HG02981 (cell line): ENCODE results near the gene RNF152.

Source experiments
- ATAC-seq: cut with Tn5 transposase; IDR thresholded peaks from one replicate; pipeline ENCODE4 v1.9.1; 2021; ENCODE audit warnings: mild to moderate bottlenecking, moderate library complexity; ENCODE audit not compliant: unreplicated experiment

RNF152 gene

DNA sequence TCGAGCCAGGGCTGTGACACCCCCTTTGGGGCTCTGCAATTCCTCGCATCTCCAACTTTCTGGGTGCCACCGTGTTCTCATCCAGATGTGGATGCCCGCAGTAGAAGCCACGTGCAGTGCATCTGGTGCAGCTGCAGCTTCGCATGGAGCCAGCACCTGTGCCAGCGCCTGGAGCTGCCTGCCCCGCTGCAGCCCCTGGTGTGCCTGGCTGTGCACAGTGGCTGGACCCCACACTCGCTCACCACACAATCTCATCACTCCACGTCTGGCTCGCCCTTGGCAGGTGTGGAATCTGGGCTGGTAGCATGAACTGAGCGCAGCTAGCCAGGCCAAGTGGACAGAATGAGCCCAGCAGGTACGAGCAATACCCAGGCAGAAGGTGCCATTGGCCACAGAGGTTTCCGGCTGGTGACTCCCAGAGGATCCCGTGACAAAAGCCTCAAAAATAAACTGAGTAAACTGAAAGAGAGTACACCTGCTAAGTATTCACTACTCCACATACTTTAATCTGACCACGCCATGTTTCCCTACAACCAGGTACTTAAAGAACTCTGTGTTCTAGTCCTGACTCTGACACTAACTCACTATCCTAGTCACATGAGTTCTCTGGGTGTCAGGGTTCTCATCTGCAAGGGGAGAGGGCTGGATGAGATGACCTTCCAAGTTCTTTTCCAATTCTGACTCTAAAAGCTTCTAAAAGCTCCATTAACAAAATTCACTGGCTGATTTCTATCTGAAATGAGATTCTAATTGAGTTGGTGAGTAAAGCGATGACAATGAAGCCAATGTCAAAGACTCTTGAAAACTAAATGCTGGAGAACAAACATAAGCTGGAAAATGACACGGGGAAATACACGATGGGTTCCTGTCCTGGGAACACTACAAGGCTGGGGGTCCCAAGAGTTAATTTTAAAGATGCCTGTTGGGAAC, 37.1 kb downstream of the RNF152 start:
- no peak for ATAC-seq

DNA sequence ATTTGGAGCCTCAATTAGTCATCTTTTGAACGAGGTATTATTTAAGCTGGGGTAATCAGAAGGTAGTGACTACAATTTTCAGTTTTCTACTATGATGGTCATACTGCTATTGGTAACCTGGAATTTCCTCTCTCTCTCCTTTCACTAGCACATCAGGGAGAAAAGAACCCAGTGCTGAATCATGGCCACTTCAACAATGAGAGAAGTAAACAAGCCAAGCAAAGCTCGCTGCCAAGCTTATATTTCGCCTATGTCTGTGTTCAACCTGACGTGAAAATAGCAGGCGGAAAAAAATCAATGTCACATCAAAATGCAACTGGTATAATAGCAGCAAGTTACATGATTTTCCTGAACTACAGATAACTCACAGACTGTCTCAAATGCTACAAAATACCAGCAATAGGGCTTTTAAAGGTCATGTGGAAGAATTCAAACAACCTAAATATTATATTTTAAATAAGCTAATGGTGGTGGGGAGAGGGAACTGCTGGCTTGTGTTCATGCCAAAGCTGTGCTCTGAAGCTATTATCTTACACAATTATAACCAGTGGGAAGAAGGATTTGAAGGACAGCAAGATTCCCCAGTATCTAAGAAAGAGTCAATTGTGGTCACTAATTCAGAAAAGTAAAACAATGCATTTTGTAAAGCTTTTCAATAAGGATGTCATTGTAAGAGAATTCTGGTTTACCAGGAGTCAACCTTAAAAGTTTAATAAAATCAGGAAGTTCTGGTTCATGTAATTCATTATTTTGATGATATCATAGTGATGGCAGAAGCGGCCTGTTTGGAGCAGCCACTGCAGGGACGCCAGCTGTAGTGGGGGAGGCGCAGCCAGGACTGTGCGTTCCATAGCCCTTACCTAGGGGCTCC, 38.0 kb downstream of the RNF152 start:
- ATAC-seq = no peak

DNA sequence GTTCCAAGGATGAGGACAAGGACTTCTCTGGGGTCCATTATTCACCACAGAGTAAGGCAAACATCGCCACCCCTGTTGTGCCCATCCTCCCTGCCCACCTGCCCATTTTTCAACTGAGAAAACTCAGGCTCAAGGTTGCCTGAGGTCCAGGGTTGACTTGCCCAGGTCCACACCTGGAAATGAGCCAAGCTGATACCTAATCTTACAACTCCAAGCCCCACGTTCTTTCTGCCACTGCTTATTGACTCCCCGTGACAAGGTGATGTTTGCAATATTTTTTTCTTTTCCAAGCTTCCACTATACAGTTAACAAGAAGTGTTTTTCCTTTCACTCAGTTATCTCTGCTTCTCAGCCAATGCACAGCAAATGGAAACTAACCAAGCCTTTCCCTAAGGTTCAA, 39.0 kb downstream of the RNF152 start:
- ATAC-seq = no peak

DNA sequence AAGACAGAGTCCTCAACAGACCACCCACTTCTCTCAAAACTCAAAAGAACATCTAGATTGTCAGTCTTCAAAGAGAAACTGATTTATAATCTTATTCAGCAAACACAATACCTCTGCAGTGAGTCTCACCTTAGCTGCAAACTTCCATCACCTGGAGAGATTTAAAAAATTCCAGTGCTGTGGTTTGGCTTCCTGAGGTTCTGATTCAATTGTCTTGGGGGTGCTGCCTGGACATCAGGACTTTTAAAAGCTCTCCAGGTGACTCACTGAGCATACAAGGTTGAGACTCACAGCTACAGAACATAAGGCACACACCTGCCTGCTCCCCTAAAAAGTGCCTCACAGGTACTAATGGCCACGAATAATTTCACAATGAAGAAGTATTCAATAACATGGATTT, 40.3 kb downstream of the RNF152 start:
- no peak for ATAC-seq

DNA sequence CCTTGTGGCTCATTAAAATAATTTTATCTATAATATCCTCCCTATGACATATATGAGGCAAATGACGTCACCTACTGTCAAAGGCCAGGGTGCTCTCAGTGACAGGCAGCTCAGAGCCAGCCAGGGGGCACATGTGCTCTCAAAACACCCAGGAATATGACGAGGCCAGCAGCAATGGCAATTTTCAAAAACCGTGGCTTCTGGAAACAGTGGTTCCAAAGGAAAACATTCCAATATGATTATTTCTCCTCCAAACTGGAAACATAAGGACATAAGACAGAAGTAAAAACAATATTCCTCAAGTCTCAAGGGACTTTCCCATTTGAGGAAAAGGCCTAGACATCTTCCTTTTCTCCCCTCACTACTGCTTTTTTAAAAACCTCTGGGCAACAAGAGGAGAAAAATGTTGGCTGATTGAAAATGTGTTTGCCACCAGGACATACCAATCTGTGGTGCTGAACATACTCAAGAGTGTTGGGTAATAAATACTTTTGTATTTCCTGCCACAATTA, 40.8 kb downstream of the RNF152 start:
- ATAC-seq = no peak

DNA sequence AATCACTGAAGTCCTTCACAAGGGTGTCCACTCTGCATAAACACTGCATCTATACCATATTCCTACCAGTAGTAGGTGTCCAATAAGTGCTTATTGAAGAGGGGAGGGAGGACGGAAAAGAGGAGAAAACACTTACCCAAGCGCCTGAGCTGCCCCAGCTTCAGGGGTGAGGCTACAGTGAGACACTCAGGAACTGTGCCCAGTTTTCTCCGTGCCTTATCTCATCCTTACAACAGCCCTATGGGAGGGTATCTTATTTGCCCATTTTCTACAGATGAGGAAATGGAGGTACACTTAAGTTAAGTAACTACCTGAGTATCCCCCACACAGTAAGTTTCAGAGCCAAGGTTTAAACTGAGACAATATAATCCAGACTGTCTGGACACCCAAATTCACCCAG, 41.5 kb downstream of the RNF152 start:
- ATAC-seq = no peak

DNA sequence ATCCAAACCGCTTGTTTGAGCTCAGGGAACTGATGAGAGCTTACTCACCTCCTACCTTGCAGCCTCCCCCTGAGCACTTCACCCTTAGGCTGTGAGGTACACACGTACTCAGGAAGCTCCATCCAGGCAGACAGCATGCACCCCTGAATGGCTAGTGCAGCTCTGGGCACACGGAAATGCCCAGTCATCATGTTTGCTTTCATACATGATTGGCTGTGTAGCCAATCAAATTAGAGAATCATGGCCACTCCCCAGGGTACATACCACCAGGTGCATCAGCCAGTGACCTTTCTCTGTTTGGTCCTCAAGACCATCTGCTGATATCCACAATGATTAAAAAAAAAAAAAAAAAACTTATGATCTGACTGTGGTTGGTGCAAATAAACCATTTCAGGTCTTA, 42.1 kb downstream of the RNF152 start:
- no peak for ATAC-seq

DNA sequence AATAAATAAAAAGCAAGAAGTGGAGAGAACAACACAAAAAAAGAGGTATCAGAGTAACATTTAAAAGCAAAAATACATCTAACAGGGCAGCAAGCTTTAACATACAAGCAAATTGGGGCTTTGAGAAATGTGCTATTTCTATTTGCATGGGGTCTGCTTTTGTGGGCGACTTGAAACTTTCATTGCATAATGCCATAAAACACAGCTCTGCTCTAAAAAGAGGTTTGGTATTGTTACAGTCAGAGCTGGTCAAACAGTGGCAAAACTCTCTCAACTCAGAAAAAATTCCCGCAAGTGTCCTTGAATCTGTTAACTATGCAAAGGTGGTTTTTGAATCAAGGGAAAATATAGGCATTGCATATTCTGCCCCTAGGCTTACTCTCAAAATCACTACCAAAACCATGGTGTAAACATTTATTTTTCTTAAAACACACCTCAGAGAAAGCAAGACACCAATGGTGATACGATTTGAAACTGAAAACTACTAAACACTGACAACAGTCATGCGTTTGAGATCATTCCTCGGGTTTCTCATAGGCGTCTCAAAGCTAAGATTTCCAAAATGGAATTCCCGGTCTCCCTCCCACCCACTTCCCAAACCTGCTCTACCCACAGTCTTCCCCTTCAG, 45.5 kb downstream of the RNF152 start:
- ATAC-seq = no peak

DNA sequence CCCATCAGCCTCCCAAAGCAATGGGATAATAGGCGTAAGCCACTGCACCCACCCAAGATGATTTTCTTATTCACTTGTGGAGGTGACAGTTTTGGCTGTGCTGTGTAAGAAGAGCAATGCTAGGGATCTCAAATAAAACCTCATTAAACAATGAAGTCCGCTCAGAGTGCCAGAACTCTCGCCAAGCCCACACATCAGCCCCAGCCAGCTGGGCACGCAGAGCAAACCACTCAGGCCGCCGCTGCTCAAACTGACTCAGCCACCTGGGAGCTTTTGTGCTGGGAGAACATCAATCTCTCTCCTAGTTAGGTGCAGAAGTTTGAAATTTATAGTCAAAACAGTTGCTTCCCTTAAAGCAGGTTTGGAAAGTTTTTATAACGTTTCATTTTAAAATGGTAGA, 47.6 kb downstream of the RNF152 start:
- ATAC-seq = no peak

DNA sequence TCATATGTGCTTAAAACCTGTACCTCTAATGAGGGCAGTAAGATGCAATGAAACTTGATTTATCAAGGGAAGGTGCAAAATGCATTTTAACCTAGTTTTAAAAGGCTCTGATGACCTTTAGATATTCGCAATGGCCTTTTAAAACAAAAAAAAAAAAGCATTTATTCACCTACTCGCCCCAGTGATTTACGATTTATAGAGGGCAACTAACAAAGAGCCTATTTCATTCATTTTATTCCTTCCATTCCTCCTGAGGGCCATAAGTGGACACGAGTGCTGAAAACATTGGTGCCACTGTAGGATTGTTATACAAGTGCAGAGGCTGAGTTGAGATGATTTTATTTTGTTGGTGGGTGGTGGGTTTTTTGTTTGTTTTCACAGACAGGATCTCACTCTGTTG, 48.1 kb downstream of the RNF152 start:
- no peak for ATAC-seq

DNA sequence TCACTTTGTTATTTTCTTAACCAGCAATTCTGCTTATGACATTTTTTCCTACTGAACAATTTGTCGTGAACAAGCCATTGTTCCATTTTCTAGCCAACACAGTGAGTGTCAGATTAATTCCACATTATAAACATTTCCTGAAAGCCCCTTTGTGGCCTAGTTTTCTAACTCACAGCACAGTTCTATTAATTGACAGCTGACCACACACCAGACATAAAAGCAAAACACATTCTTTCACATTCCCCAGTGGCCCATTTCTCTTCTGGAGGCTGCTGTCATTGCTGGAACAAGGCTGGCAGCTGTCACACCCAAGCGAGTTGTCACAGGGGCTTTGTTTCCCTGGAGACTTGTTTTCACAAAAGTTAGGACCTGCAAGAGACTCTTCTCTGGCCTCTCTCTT, 50.7 kb downstream of the RNF152 start:
- no peak for ATAC-seq

DNA sequence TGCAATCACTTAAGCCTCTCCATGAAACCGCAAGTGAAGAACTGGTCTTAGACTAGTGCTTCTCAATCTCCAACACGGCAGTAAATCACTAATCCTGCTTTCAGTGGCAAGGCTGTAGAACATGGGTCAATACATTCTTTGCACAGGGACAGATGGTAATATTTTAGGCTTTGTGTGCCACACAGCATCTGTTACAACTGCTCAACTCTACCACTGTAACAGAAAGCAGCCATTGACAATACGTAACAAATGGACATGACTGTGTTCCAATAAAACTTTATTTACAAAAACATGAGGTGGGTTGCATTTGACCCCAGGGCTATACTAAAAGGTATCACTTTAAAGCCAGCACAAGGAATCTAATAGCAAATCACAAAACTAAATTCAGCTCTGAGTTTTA, 51.1 kb downstream of the RNF152 start:
- no peak for ATAC-seq

DNA sequence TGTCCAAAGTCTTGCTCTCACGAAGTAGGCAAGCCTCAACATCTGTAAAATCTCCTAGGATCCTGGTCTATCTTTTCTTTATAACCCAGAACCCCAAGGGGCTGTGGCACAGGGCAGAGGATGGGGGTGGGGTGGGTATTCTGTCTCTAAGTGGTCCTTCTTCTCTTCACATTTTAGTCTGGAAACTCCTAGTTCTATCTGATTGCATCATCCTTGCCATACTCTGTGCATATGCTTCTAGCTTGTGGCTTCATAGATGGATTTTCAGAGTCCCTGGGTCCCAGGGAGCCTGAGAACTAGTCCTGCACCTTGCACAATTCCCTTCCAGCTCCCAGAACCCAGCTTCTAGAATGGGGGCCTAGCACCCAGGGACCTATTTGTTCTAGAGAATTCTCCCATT, 52.5 kb downstream of the RNF152 start:
- ATAC-seq = no peak

DNA sequence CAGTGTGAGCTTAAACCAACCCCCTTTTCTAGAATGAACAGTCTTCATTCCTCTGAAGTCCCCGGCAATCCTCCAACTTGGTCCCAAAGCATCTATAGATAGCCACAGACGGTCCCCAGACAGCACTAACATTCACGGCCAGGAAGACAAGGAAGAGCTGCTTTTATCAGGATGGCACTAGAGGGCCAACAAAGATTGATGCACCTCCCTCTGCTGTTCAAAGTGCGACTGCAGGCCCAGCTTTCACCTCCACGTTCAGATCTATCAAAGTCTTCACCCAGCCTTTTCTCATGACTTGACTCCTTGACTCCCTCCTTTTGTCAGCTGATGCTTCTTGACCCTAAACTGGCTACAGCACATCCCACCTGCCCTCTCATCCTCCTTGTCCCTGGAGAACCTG, 54.3 kb downstream of the RNF152 start:
- ATAC-seq = no peak

DNA sequence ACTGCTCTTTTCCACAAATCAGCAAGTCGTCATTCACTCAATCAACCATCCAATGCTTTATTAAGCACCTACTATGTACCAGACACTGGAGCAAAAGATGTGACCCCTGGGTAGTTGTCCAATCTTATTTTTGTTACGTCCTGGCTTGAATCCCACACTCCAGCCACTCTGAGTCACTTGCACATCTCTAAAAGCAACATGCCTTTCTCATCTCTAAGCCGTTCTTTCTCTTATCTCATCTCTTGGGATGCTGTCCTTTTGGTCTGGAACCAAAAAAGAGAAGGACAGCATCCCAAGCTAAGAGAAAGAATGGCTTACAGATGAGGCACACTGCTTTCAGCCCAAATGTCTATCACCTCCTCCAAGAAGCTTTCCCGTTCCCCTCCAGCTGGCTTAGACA, 58.8 kb downstream of the RNF152 start:
- no peak for ATAC-seq

DNA sequence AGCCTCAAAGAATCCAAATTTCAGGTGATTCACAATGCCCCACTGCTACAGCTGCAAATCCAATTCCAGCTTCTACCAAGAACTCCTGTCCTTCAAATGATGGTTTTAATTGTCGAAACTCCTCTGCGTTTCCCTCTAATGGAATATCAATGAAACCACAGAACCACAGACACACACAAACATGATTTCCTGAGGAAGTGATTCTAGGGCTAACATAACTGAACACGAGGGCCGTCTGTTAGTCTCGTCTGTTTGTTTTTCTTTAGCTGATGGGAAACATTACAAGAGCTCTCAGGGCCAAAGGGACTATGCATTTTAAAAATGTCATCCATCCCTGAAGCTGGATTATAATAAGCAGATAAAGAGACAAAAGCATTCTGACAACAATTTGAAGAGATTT, 59.4 kb downstream of the RNF152 start:
- no peak for ATAC-seq

DNA sequence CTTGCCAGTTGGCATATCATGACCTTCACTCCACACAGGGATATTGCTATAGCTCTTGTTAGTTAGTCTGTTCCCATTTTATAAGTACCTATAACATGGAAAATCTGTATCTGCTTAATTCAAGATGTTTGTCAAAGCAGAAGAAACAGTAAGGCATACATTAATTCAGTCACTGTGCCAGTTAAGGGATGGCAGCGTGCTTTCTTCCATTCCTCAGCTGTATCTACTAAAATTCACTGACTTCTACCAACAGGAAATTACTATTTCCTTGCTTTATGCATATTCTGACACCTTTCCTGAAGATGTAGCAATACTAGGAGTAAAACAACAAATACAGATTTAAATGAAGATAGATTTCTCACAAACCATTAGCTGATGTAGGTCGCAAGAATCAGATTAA, 59.9 kb downstream of the RNF152 start:
- ATAC-seq = no peak

DNA sequence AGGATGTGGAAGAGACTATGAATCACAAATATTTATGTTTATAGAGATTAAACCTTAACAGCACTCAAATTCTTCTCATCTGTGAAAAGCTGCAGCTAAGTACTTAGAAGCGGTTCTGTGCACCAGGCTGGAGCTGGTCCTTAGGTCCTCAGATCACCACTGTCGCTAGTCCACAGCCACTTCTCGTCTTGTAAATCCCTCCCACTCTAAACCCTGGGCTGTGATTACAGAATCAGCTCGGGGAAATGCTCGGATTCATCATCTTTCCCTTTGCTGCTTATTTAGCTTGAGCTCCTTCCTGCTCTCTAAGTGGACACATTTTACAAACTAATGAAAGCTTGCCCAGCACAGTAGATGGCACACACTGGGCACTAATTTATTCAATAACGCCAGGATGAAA, 61.7 kb downstream of the RNF152 start:
- no peak for ATAC-seq

DNA sequence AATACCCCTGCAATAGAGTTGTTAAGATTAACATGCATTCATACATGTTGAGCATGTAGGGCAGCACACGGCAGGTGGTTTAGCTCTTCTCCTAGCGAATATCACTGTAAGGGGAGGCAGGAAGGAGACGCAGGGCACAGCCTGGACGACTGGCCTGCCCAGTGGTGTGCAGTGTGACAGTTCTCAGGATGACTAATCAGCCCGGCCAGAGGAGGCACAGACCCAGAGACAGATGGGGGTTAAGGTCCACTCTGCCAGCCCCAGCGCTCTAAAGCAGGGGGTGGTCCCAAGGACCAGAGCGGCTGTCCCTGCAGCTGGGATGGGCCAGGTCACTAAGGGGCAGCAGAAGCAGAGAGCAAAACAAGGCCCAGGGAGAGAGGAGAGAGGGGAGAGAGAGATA, 63.7 kb downstream of the RNF152 start:
- no peak for ATAC-seq

DNA sequence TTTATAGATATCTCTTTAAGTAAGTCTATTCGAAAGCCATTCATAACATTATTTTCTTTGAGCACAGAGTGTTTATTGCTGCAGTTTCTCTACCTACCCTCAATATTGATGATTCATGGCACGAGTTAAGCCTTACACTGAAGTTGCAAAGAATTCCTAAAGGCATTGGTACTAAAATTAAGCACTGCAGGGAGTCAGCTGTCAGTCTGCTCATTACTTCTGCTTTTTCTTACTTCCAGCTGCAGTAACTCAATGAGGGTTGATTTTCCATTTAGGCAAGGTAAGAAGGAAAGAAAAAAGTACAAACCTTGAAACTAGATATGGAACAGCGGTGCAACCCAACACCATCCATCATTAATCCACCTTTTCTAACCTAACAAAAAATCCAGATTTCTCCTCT, 65.2 kb downstream of the RNF152 start:
- no peak for ATAC-seq

DNA sequence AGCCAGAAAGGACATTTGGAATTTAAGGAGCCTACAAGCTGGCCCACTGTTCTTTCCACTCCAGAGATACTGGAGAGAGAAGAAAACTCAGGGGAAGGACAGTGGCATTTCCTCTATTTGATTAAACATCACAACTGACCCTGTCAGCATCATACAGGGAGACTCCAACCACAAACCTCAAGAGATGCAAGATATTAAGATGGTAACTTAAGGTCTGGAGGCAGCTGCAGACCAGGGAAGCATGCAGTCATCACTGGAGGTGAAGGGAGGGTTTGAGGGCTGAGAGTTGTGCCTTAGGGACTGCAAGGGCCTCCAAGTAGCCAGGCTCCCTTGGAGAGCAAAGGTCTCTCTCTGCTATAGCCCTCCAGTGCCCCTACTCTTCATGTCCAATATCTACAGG, 67.4 kb downstream of the RNF152 start:
- ATAC-seq = no peak
